Uterus (tissue), 2 donors: Measurements from ENCODE around the gene PHF8.

Source experiments
- CTCF ChIP-seq, 4 experiments: fragments of 200-600 bp in 2 of 4; fragments of 450-650 bp in 2 of 4; sonication (generic) in 2 of 4; IDR thresholded peaks; one replicate each; pipeline ENCODE4 v1.5.1; 2016 to 2019; ENCODE audit warnings: antibody characterized with exemption in 4 of 4, mild to moderate bottlenecking in 2 of 4, moderate library complexity in 1 of 4
- POLR2A ChIP-seq, 2 donors: fragments of 450-650 bp; IDR thresholded peaks; one replicate each; pipeline ENCODE4 v1.6.1; 2016; ENCODE audit warnings: antibody characterized with exemption in 2 of 2, mild to moderate bottlenecking in 1 of 2, moderate library complexity in 1 of 2

- TF ChIP-seq POLR2A (IDR thresholded peaks at IDR 0.05), result no peak
- TF ChIP-seq CTCF (IDR thresholded peaks at IDR 0.05), result no peak
Measured at GRCh38 chrX:53930515-53931380, 113.5 kb downstream of the PHF8 start.
